ENCODE measurements around the gene ANTKMT. TPM values are rescaled to one million over a fixed set of nuclear protein-coding genes. Genes with fewer than 3 reads are reported as not detected.

The ANTKMT gene
- total RNA-seq, 4 donors from 2014 or later, result 43.7 to 98.7 (median 78.6) TPM

- WGBS, 2 donors, result 80 to 87% methylated on average over 16 to 19 of the region's 19 CpGs
- Histone ChIP-seq H3K9me3 (no peaks in the 10 kb centered on the region), H3K4me3 (no peak overlapping the region), H3K4me1 (peaks cover 0 to 39% (median 4%) of the 10 kb centered on the region in 4 donors), H3K36me3 (no peaks in the 10 kb centered on the region), H3K27me3 (peaks cover 0 to 85% of the 10 kb centered on the region in 2 donors), H3K27ac (no peak overlapping the region)
- TF ChIP-seq EP300 (IDR thresholded peaks at IDR 0.05), result no peak
- TF ChIP-seq, protein P1, sequence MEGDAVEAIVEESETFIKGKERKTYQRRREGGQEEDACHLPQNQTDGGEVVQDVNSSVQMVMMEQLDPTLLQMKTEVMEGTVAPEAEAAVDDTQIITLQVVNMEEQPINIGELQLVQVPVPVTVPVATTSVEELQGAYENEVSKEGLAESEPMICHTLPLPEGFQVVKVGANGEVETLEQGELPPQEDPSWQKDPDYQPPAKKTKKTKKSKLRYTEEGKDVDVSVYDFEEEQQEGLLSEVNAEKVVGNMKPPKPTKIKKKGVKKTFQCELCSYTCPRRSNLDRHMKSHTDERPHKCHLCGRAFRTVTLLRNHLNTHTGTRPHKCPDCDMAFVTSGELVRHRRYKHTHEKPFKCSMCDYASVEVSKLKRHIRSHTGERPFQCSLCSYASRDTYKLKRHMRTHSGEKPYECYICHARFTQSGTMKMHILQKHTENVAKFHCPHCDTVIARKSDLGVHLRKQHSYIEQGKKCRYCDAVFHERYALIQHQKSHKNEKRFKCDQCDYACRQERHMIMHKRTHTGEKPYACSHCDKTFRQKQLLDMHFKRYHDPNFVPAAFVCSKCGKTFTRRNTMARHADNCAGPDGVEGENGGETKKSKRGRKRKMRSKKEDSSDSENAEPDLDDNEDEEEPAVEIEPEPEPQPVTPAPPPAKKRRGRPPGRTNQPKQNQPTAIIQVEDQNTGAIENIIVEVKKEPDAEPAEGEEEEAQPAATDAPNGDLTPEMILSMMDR (IDR thresholded peaks at IDR 0.05), result no peak
- TF ChIP-seq POLR2A (IDR thresholded peaks at IDR 0.05), result no peak
- no peak for DNase-seq (ENCODE audit: low spot score in 2 of 2)
Measured at GRCh38 chr16:702341-702740, 18.6 kb upstream of the ANTKMT start.

- peaks cover 2 to 90% of the 10 kb centered on the region in 2 donors for H3K27me3 ChIP-seq
- no peak overlapping the region for H3K27ac ChIP-seq
- H3K36me3 ChIP-seq, result no peaks in the 10 kb centered on the region
- H3K4me3 ChIP-seq, result no peak overlapping the region
- no peaks in the 10 kb centered on the region for H3K9me3 ChIP-seq
- TF ChIP-seq, protein P1 (IDR thresholded peaks at IDR 0.05), result no peak
- TF ChIP-seq POLR2A (IDR thresholded peaks at IDR 0.05) (no peak), EP300 (IDR thresholded peaks at IDR 0.05) (no peak)
- DNase-seq (ENCODE audit: low spot score in 2 of 2), result no peak
- WGBS, 2 donors, result 70 to 86% methylated on average over 9 of the region's 12 CpGs
- H3K4me1 ChIP-seq, result peaks cover 0 to 40% (median 4%) of the 10 kb centered on the region in 4 donors
Measured at GRCh38 chr16:703406-703805, 17.5 kb upstream of the ANTKMT start.

DNA sequence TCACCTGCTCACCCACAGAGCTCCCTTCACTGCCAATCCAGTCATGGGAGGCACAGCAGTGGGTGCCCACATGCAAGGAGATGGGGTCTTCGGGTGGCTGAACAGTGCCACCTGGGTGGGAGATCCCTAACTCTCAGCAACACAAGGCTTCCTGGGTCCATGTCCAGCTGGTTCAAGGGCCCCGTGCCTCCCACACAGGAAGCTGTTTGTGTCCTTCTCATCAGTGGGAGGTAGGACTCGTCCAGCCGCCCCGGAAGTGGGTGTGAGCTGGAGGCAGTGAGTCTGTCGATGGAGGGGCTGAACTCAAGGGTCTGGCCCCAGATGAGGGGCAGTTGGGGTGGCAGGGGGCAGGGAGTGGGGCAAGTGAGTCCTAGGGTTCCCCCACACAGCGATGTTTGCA is 16.9 kb upstream of the ANTKMT start:
- 49 to 90% methylated on average over 2 to 7 of the region's 7 CpGs for WGBS, 2 donors
- TF ChIP-seq EP300 (IDR thresholded peaks at IDR 0.05) (no peak), POLR2A (IDR thresholded peaks at IDR 0.05) (no peak)
- TF ChIP-seq, protein P1 (IDR thresholded peaks at IDR 0.05), result no peak
- H3K4me1 ChIP-seq, result peaks cover 0 to 40% (median 4%) of the 10 kb centered on the region in 4 donors
- no peak overlapping the region for H3K27ac ChIP-seq
- no peak overlapping the region for H3K4me3 ChIP-seq
- H3K9me3 ChIP-seq, result no peaks in the 10 kb centered on the region
- no peaks in the 10 kb centered on the region for H3K36me3 ChIP-seq
- DNase-seq (ENCODE audit: low spot score in 2 of 2), result no peak
- peaks cover 2 to 93% of the 10 kb centered on the region in 2 donors for H3K27me3 ChIP-seq

GRCh38 chr16:704552-705380 is 16.2 kb upstream of the ANTKMT start:
- no peaks in the 10 kb centered on the region for H3K9me3 ChIP-seq
- no peaks in the 10 kb centered on the region for H3K36me3 ChIP-seq
- peaks cover 2 to 93% of the 10 kb centered on the region in 2 donors for H3K27me3 ChIP-seq
- peaks cover 0 to 42% (median 4%) of the 10 kb centered on the region in 4 donors for H3K4me1 ChIP-seq
- no peak for DNase-seq (ENCODE audit: low spot score in 2 of 2)
- 8 to 29% methylated on average over 20 to 35 of the region's 50 CpGs for WGBS, 2 donors
- TF ChIP-seq, protein P1 (IDR thresholded peaks at IDR 0.05), result no peak
- TF ChIP-seq EP300 (IDR thresholded peaks at IDR 0.05) (no peak), POLR2A (IDR thresholded peaks at IDR 0.05) (no peak)
- peak overlapping the region in 1 of 4 donors; percentile 20 for H3K27ac ChIP-seq
- peak overlapping the region in 1 of 4 donors; percentile 44 for H3K4me3 ChIP-seq
